Measurements from ENCODE around the gene POU2AF3. TPM values are rescaled to one million over a fixed set of nuclear protein-coding genes. Genes with fewer than 3 reads are reported as not detected.

Gene POU2AF3
- total RNA-seq, 1 experiment from 2014 or later: not detected

DNA sequence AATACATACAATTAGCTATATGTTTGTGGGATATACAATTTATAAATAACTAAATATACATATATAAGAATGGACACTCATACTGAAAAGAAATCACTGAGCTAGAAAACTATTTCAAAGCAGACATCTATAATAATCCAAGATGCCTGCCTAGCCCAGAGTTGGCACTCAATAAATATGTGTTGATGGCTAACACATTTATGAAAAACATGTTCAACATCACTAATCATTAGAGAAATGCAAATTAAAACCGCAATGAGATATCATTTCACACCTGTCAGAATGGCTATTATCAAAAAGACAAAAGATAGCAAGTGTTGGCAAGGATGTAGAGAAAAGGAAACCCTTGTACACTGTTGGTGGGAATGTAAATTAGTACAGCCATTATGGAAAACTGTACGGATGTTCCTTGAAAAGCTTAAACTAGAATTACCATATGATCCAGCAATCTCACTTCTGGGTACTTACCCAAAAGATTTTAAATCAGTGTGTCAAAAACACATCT lies 50.9 kb downstream of the POU2AF3 start:
- ChIA-PET POLR2A (no interaction called here), RAD21 (ENCODE audit: low non-redundant PET in 1 of 2, low total read pairs in 2 of 2, uncharacterized antibody in 2 of 2, unreplicated experiment in 2 of 2) (no interaction called here), CTCF (no interaction called here)
- no peaks in the 10 kb centered on the region for H3K79me2 ChIP-seq (ENCODE audit: insufficient read depth, low read length)
- H3K27ac ChIP-seq (ENCODE audit: low read depth, low read length): no peak overlapping the region
- DNase-seq (ENCODE audit: low read depth, low spot score): no peak
- intact Hi-C loops (cut with micrococcal nuclease): no loop called here
- H3K9ac ChIP-seq (ENCODE audit: low read length): no peak overlapping the region
- TF ChIP-seq SIN3A (IDR thresholded peaks at IDR 0.05; ENCODE audit: low read depth) (no peak), SP1 (IDR thresholded peaks at IDR 0.05; ENCODE audit: low read depth) (no peak), ZFX (IDR thresholded peaks at IDR 0.05) (no peak), ZNF274 (IDR thresholded peaks at IDR 0.05; ENCODE audit: low read depth, low read length) (no peak), EZH2phosphoT487 (IDR thresholded peaks at IDR 0.05; ENCODE audit: borderline replicate concordance) (no peak)
- TF ChIP-seq, protein P1, sequence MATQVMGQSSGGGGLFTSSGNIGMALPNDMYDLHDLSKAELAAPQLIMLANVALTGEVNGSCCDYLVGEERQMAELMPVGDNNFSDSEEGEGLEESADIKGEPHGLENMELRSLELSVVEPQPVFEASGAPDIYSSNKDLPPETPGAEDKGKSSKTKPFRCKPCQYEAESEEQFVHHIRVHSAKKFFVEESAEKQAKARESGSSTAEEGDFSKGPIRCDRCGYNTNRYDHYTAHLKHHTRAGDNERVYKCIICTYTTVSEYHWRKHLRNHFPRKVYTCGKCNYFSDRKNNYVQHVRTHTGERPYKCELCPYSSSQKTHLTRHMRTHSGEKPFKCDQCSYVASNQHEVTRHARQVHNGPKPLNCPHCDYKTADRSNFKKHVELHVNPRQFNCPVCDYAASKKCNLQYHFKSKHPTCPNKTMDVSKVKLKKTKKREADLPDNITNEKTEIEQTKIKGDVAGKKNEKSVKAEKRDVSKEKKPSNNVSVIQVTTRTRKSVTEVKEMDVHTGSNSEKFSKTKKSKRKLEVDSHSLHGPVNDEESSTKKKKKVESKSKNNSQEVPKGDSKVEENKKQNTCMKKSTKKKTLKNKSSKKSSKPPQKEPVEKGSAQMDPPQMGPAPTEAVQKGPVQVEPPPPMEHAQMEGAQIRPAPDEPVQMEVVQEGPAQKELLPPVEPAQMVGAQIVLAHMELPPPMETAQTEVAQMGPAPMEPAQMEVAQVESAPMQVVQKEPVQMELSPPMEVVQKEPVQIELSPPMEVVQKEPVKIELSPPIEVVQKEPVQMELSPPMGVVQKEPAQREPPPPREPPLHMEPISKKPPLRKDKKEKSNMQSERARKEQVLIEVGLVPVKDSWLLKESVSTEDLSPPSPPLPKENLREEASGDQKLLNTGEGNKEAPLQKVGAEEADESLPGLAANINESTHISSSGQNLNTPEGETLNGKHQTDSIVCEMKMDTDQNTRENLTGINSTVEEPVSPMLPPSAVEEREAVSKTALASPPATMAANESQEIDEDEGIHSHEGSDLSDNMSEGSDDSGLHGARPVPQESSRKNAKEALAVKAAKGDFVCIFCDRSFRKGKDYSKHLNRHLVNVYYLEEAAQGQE (IDR thresholded peaks at IDR 0.05; ENCODE audit: low read depth): no peak
- H3K9me2 ChIP-seq (ENCODE audit: insufficient read depth): no peaks in the 10 kb centered on the region
- H3K27me3 ChIP-seq (ENCODE audit: insufficient read depth, low read length): peaks cover 11% of the 10 kb centered on the region; the same call in 1 of the 2 replicates
- H4K20me1 ChIP-seq (ENCODE audit: insufficient read depth): no peaks in the 10 kb centered on the region
- H3K36me3 ChIP-seq (ENCODE audit: control insufficient read depth in 1 of 2, insufficient read depth in 2 of 2, low read length in 2 of 2): no peaks in the 10 kb centered on the region
- no peaks in the 10 kb centered on the region for H3K4me1 ChIP-seq (ENCODE audit: control insufficient read depth in 1 of 2, insufficient read depth in 2 of 2, low read length in 2 of 2)
- H3K4me3 ChIP-seq (replicated peaks in 1 of 2; ENCODE audit: low read depth in 1 of 2, low read length in 2 of 2): no peak overlapping the region
- H3K4me2 ChIP-seq (ENCODE audit: low read length): no peak overlapping the region
- ATAC-seq: no peak
- no peak overlapping the region for H2AFZ ChIP-seq (ENCODE audit: low read depth, low read length, poor library complexity, severe bottlenecking)
- no peaks in the 10 kb centered on the region for H3K9me3 ChIP-seq (ENCODE audit: control insufficient read depth in 1 of 2, insufficient read depth in 1 of 2, low read depth in 1 of 2, low read length in 2 of 2)
- no TSS peak for BruUV-seq (replicated peaks)

DNA sequence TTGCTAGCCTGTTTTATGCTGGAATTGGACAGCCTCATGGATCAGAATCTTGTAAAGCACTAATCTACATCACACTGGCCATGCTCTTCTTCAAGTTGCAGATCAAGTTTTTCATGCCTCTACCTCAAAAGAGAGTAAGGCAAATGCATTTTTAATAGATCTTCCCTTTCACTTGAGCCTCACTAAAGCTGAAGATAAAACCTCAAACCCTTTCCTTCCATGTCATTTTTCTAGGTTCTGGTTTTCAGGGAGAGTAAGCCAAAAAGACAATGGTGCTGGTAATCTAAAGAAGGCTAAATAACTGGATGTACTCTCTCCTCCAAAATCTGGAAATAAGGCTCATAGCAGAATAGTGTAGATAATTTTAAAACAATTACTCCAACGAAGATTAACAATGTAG lies 52.5 kb downstream of the POU2AF3 start:
- H3K27ac ChIP-seq (ENCODE audit: low read depth, low read length): no peak overlapping the region
- intact Hi-C loops (cut with micrococcal nuclease): no loop called here
- no TSS peak for BruUV-seq (replicated peaks)
- no peaks in the 10 kb centered on the region for H3K4me1 ChIP-seq (ENCODE audit: control insufficient read depth in 1 of 2, insufficient read depth in 2 of 2, low read length in 2 of 2)
- no peak overlapping the region for H2AFZ ChIP-seq (ENCODE audit: low read depth, low read length, poor library complexity, severe bottlenecking)
- no peaks in the 10 kb centered on the region for H3K9me2 ChIP-seq (ENCODE audit: insufficient read depth)
- ATAC-seq (no peak), DNase-seq (ENCODE audit: low read depth, low spot score) (no peak)
- H4K20me1 ChIP-seq (ENCODE audit: insufficient read depth): no peaks in the 10 kb centered on the region
- H3K27me3 ChIP-seq (ENCODE audit: insufficient read depth, low read length): peaks cover 11% of the 10 kb centered on the region; the same call in 1 of the 2 replicates
- H3K9me3 ChIP-seq (ENCODE audit: control insufficient read depth in 1 of 2, insufficient read depth in 1 of 2, low read depth in 1 of 2, low read length in 2 of 2): no peaks in the 10 kb centered on the region
- ChIA-PET CTCF (no interaction called here), RAD21 (ENCODE audit: low non-redundant PET in 1 of 2, low total read pairs in 2 of 2, uncharacterized antibody in 2 of 2, unreplicated experiment in 2 of 2) (no interaction called here), POLR2A (no interaction called here)
- H3K9ac ChIP-seq (ENCODE audit: low read length): no peak overlapping the region
- H3K4me2 ChIP-seq (ENCODE audit: low read length): no peak overlapping the region
- no peaks in the 10 kb centered on the region for H3K79me2 ChIP-seq (ENCODE audit: insufficient read depth, low read length)
- H3K36me3 ChIP-seq (ENCODE audit: control insufficient read depth in 1 of 2, insufficient read depth in 2 of 2, low read length in 2 of 2): no peaks in the 10 kb centered on the region
- H3K4me3 ChIP-seq (replicated peaks in 1 of 2; ENCODE audit: low read depth in 1 of 2, low read length in 2 of 2): no peak overlapping the region
- TF ChIP-seq, protein P2, sequence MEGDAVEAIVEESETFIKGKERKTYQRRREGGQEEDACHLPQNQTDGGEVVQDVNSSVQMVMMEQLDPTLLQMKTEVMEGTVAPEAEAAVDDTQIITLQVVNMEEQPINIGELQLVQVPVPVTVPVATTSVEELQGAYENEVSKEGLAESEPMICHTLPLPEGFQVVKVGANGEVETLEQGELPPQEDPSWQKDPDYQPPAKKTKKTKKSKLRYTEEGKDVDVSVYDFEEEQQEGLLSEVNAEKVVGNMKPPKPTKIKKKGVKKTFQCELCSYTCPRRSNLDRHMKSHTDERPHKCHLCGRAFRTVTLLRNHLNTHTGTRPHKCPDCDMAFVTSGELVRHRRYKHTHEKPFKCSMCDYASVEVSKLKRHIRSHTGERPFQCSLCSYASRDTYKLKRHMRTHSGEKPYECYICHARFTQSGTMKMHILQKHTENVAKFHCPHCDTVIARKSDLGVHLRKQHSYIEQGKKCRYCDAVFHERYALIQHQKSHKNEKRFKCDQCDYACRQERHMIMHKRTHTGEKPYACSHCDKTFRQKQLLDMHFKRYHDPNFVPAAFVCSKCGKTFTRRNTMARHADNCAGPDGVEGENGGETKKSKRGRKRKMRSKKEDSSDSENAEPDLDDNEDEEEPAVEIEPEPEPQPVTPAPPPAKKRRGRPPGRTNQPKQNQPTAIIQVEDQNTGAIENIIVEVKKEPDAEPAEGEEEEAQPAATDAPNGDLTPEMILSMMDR (IDR thresholded peaks at IDR 0.05 in 2 of 3, conservative IDR thresholded peaks at IDR 0.05 in 1 of 3; ENCODE audit: borderline replicate concordance in 1 of 3, insufficient read depth in 1 of 3, low read depth in 2 of 3, low read length in 2 of 3): no peak
- TF ChIP-seq JUND (IDR thresholded peaks at IDR 0.05): no peak
- no peak for TF ChIP-seq EGR1 (IDR thresholded peaks at IDR 0.05; ENCODE audit: low read depth)
- no peak for TF ChIP-seq CEBPB (IDR thresholded peaks at IDR 0.05; ENCODE audit: low read depth)
- no peak for TF ChIP-seq POLR2A (IDR thresholded peaks at IDR 0.05; ENCODE audit: borderline replicate concordance, extremely low read depth, insufficient read depth, insufficient read length)
- TF ChIP-seq, protein P1 (IDR thresholded peaks at IDR 0.05; ENCODE audit: low read depth): no peak
- no peak for TF ChIP-seq FOSL1 (IDR thresholded peaks at IDR 0.05; ENCODE audit: low read depth)
- no peak for TF ChIP-seq SIN3A (IDR thresholded peaks at IDR 0.05; ENCODE audit: low read depth)

All from HCT116 (cell line).